ENCODE data around the gene PAQR5.

GRCh38 chr15:69413822-69414700 lies 115.3 kb downstream of the PAQR5 start, which contains the start of gene KIF23:
- TF ChIP-seq CTCF (conservative IDR thresholded peaks at IDR 0.05; ENCODE audit: low read length) (no peak), EZH2phosphoT487 (IDR thresholded peaks at IDR 0.05; ENCODE audit: borderline replicate concordance) (no peak)

Measured in Loucy (cell line).